H9 (cell line): Measurements from ENCODE around the gene AP5M1. TPM values are rescaled to one million over a fixed set of nuclear protein-coding genes. Genes with fewer than 3 reads are reported as not detected.

Experiments
- DNase-seq: peaks from one replicate; pipeline ENCODE4 v3.0.0-alpha.2; 2017
- H2AFZ ChIP-seq: one replicate; pipeline ENCODE4 v1.6.1; 2013; ENCODE audit warnings: mild to moderate bottlenecking, low read length, control low read depth, moderate library complexity
- H2AK5ac ChIP-seq: 2 replicates; pipeline ENCODE4 v1.6.1; 2013; ENCODE audit warnings: low read length, control low read depth, mixed read lengths; ENCODE audit not compliant: insufficient read length
- H2BK120ac ChIP-seq: one replicate; pipeline ENCODE4 v1.6.1; 2013; ENCODE audit warnings: low read depth, mild to moderate bottlenecking, low read length, control low read depth, inconsistent platforms; ENCODE audit not compliant: poor library complexity, severe bottlenecking
- H2BK12ac ChIP-seq: 2 replicates; pipeline ENCODE4 v1.6.1; 2013; ENCODE audit warnings: low read length, control low read depth, mixed read lengths, low read depth; ENCODE audit not compliant: insufficient read length
- H2BK15ac ChIP-seq: 2 replicates; pipeline ENCODE4 v1.6.1; 2013; ENCODE audit warnings: low read depth, low read length, control low read depth
- H2BK20ac ChIP-seq: one replicate; pipeline ENCODE4 v1.6.1; 2013; ENCODE audit warnings: low read depth, mild to moderate bottlenecking, low read length, control low read depth, inconsistent platforms; ENCODE audit not compliant: poor library complexity, severe bottlenecking
- H2BK5ac ChIP-seq: 2 replicates; pipeline ENCODE4 v1.6.1; 2013; ENCODE audit warnings: low read length, control low read depth, mixed read lengths; ENCODE audit not compliant: insufficient read length
- H3K14ac ChIP-seq: 2 replicates; pipeline ENCODE4 v1.6.1; 2013; ENCODE audit warnings: low read length, control low read depth; ENCODE audit not compliant: insufficient read depth
- H3K18ac ChIP-seq: 2 replicates; pipeline ENCODE4 v1.6.1; 2013; ENCODE audit warnings: low read depth, mild to moderate bottlenecking, mixed read lengths, low read length, control low read depth; ENCODE audit not compliant: insufficient read length
- H3K23ac ChIP-seq: 2 replicates; pipeline ENCODE4 v1.6.1; 2013; ENCODE audit warnings: low read length, control low read depth, mixed read lengths, low read depth; ENCODE audit not compliant: insufficient read length
- H3K23me2 ChIP-seq: 2 replicates; pipeline ENCODE4 v1.6.1; 2013; ENCODE audit warnings: low read depth, mild to moderate bottlenecking, mixed read lengths, low read length, control low read depth; ENCODE audit not compliant: insufficient read length, poor library complexity, severe bottlenecking
- H3K27ac ChIP-seq: 2 replicates; pipeline ENCODE4 v1.5.1; 2013; ENCODE audit warnings: low read length, control low read depth, mixed read lengths, low read depth; ENCODE audit not compliant: insufficient read length
- H3K27me3 ChIP-seq: 2 replicates; pipeline ENCODE4 v1.6.1; 2013; ENCODE audit warnings: low read length, control low read depth, inconsistent platforms; ENCODE audit not compliant: insufficient read depth
- H3K4ac ChIP-seq: 2 replicates; pipeline ENCODE4 v1.6.1; 2013; ENCODE audit warnings: low read depth, mild to moderate bottlenecking, control low read depth, inconsistent platforms, low read length, moderate library complexity
- H3K4me1 ChIP-seq: 2 replicates; pipeline ENCODE4 v1.6.1; 2013; ENCODE audit warnings: low read length, control low read depth, inconsistent platforms; ENCODE audit not compliant: insufficient read depth
- H3K4me2 ChIP-seq: 2 replicates; pipeline ENCODE4 v1.6.1; 2013; ENCODE audit warnings: low read length, control low read depth, mixed read lengths; ENCODE audit not compliant: insufficient read length, insufficient read depth
- H3K56ac ChIP-seq: 2 replicates; pipeline ENCODE4 v1.6.1; 2013; ENCODE audit warnings: low read depth, mild to moderate bottlenecking, mixed read lengths, low read length, control low read depth; ENCODE audit not compliant: insufficient read length
- H3K79me1 ChIP-seq: 2 replicates; pipeline ENCODE4 v1.6.1; 2013; ENCODE audit warnings: low read depth, mild to moderate bottlenecking, moderate library complexity, low read length, control low read depth, inconsistent platforms; ENCODE audit not compliant: insufficient read depth, poor library complexity, severe bottlenecking
- H3K79me2 ChIP-seq: 2 replicates; pipeline ENCODE4 v1.6.1; 2013; ENCODE audit warnings: low read length, control low read depth, inconsistent platforms; ENCODE audit not compliant: insufficient read depth
- H3K9ac ChIP-seq: 2 replicates; pipeline ENCODE4 v1.6.1; 2013; ENCODE audit warnings: low read length, control low read depth, mixed read lengths; ENCODE audit not compliant: insufficient read length; ENCODE audit errors: extremely low read depth
- H3K9me3 ChIP-seq: one replicate; pipeline ENCODE4 v1.6.1; 2013; ENCODE audit warnings: low read depth, low read length, inconsistent platforms; ENCODE audit not compliant: control insufficient read depth
- H3T11ph ChIP-seq: one replicate; pipeline ENCODE4 v1.6.1; 2013; ENCODE audit warnings: mild to moderate bottlenecking, low read length, control low read depth, inconsistent platforms
- H4K20me1 ChIP-seq: one replicate; pipeline ENCODE4 v1.6.1; 2013; ENCODE audit not compliant: control insufficient read depth, insufficient read length, insufficient read depth
- H4K5ac ChIP-seq: 2 replicates; pipeline ENCODE4 v1.6.1; 2013; ENCODE audit warnings: low read depth, mild to moderate bottlenecking, mixed read lengths, low read length, control low read depth; ENCODE audit not compliant: insufficient read length
- H4K8ac ChIP-seq: replicated peaks from 2 replicates; pipeline ENCODE4 v1.6.1; 2013; ENCODE audit warnings: low read length, control low read depth, mixed read lengths, low read depth; ENCODE audit not compliant: insufficient read length
- H4K91ac ChIP-seq: 2 replicates; pipeline ENCODE4 v1.6.1; 2013; ENCODE audit warnings: low read depth, mild to moderate bottlenecking, moderate library complexity, mixed read lengths, low read length, control low read depth; ENCODE audit not compliant: insufficient read length
- H3K27ac Mint-ChIP-seq, 3 experiments: 2 replicates in 2 of 3; 3 replicates in 1 of 3; pipeline ENCODE4 v1.8.0; 2020 to 2021; ENCODE audit warnings: mixed read lengths in 3 of 3, mild to moderate bottlenecking in 1 of 3, moderate library complexity in 1 of 3
- H3K27me3 Mint-ChIP-seq: 2 replicates; pipeline ENCODE4 v1.8.0; 2021; ENCODE audit warnings: low read depth, mild to moderate bottlenecking, moderate library complexity, mixed read lengths
- H3K36me3 Mint-ChIP-seq, 3 experiments: 2 replicates in 2 of 3; 3 replicates in 1 of 3; pipeline ENCODE4 v1.8.0; 2020 to 2021; ENCODE audit warnings: low read depth in 3 of 3, mixed read lengths in 3 of 3; ENCODE audit not compliant: insufficient read depth in 1 of 3
- H3K4me1 Mint-ChIP-seq, 2 experiments: 2 replicates each; pipeline ENCODE4 v1.8.0; 2020; ENCODE audit warnings: mixed read lengths in 2 of 2
- H3K4me3 Mint-ChIP-seq, 2 experiments: 2 replicates in 1 of 2; 3 replicates in 1 of 2; pipeline ENCODE4 v1.8.0; 2020 to 2021; ENCODE audit warnings: mild to moderate bottlenecking in 2 of 2, mixed read lengths in 2 of 2, moderate library complexity in 1 of 2
- H3K9me3 Mint-ChIP-seq, 2 experiments: 2 replicates in 1 of 2; 3 replicates in 1 of 2; pipeline ENCODE4 v1.8.0; 2020; ENCODE audit warnings: mild to moderate bottlenecking in 2 of 2, mixed read lengths in 2 of 2, moderate library complexity in 1 of 2
- WGBS: extraction: QIAGEN DNeasy Blood & Tissue Kit; methylation state at CpG from one replicate; pipeline ENCODE4 v1.1.7; 2013; ENCODE audit warnings: missing lambda C conversion rate, low lambda C conversion rate, mixed read lengths; ENCODE audit not compliant: insufficient read length; ENCODE audit errors: extremely low coverage; 5-methylcytosine and 5-hydroxymethylcytosine counted together
- total RNA-seq: library from RNA; stranded (reverse); gene quantifications from 2 replicates; pipeline ENCODE4 v1.2.1, GENCODE V29; 2021
- TF ChIP-seq, protein P1 (sequence below): fragments of 200-600 bp; sonication (generic); conservative IDR thresholded peaks from 3 replicates; pipeline ENCODE4 v1.8.0; 2021; ENCODE audit warnings: antibody characterized with exemption, mild to moderate bottlenecking

AP5M1 gene
- total RNA-seq, 1 experiment from 2014 or later = 42.6 TPM

DNA sequence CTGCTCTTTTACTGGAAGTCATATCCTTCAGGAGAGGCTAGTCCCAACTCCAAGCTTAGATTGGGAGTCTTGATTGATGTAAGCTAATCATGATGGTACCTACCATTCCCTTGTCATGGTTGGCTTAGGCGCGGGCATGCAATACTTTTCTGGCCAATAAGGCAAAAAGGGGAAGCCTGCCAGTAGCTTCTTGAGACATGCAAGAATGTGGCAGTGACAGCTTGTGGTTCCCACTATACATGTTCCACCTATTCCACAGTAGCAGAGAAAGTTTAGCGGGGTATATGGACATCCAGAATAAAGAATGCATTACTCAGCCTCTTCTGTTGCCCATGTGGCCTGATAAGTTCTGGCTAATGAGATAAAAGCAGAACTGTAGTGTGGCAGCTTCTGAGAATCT is 55.0 kb downstream of the AP5M1 start:
- no peak overlapping the region for H3K18ac ChIP-seq
- H2BK15ac ChIP-seq = no peak overlapping the region
- Mint-ChIP-seq H3K4me1 (no peaks in the 10 kb centered on the region), H3K36me3 (no peaks in the 10 kb centered on the region), H3K4me3 (no peak overlapping the region), H3K9me3 (no peaks in the 10 kb centered on the region), H3K27me3 (no peaks in the 10 kb centered on the region; the same call in 1 of the 2 replicates), H3K27ac (no peak overlapping the region)
- H4K8ac ChIP-seq = no peak overlapping the region
- no peak overlapping the region for H2BK12ac ChIP-seq
- no peaks in the 10 kb centered on the region for H3K27me3 ChIP-seq
- H4K20me1 ChIP-seq = no peaks in the 10 kb centered on the region
- H2BK5ac ChIP-seq = no peak overlapping the region
- H3K4me1 ChIP-seq = no peaks in the 10 kb centered on the region
- no peaks in the 10 kb centered on the region for H3K23me2 ChIP-seq
- TF ChIP-seq, protein P1, sequence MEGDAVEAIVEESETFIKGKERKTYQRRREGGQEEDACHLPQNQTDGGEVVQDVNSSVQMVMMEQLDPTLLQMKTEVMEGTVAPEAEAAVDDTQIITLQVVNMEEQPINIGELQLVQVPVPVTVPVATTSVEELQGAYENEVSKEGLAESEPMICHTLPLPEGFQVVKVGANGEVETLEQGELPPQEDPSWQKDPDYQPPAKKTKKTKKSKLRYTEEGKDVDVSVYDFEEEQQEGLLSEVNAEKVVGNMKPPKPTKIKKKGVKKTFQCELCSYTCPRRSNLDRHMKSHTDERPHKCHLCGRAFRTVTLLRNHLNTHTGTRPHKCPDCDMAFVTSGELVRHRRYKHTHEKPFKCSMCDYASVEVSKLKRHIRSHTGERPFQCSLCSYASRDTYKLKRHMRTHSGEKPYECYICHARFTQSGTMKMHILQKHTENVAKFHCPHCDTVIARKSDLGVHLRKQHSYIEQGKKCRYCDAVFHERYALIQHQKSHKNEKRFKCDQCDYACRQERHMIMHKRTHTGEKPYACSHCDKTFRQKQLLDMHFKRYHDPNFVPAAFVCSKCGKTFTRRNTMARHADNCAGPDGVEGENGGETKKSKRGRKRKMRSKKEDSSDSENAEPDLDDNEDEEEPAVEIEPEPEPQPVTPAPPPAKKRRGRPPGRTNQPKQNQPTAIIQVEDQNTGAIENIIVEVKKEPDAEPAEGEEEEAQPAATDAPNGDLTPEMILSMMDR = no peak
- H3K27ac ChIP-seq = no peak overlapping the region
- no peak overlapping the region for H3K4me2 ChIP-seq
- no peak overlapping the region for H2AFZ ChIP-seq
- no peak overlapping the region for H2AK5ac ChIP-seq
- no peaks in the 10 kb centered on the region for H3K9me3 ChIP-seq
- no peaks in the 10 kb centered on the region for H3K79me1 ChIP-seq
- no peak overlapping the region for H2BK120ac ChIP-seq
- H3K4ac ChIP-seq = no peak overlapping the region
- no peak overlapping the region for H3K14ac ChIP-seq
- DNase-seq = no peak
- no peak overlapping the region for H4K91ac ChIP-seq
- no peaks in the 10 kb centered on the region for H3K79me2 ChIP-seq
- H3K23ac ChIP-seq = no peak overlapping the region
- no CpG with 5 or more reads among the region's 3 CpGs for WGBS
- no peak overlapping the region for H3T11ph ChIP-seq
- H3K56ac ChIP-seq = no peak overlapping the region
- H4K5ac ChIP-seq = no peak overlapping the region
- no peak overlapping the region for H2BK20ac ChIP-seq
- H3K9ac ChIP-seq = no peak overlapping the region
